Uterus (tissue), 4 donors: ENCODE results near the gene PSMB10. TPM values are rescaled to one million over a fixed set of nuclear protein-coding genes. Genes with fewer than 3 reads are reported as not detected.

Experiments used
- DNase-seq, 2 donors: peaks; one replicate each; pipeline ENCODE4 v3.0.0-alpha.2; 2019 to 2020
- H3K27ac ChIP-seq, 2 donors: fragments of 200-600 bp; sonication (generic); 1 replicate in 1 of 2; 2 replicates in 1 of 2; pipeline ENCODE4 v1.5.1; 2016 to 2018
- H3K27me3 ChIP-seq, 2 donors: fragments of 200-600 bp; sonication (generic); one replicate each; pipeline ENCODE4 v1.5.1; 2018 to 2019; ENCODE audit warnings: control low read depth in 1 of 2
- H3K36me3 ChIP-seq, 2 donors: fragments of 200-600 bp; sonication (generic); one replicate each; pipeline ENCODE4 v1.5.1; 2019; ENCODE audit warnings: control low read depth in 1 of 2
- H3K4me1 ChIP-seq, 2 donors: fragments of 200-600 bp; sonication (generic); one replicate each; pipeline ENCODE4 v1.5.1; 2018 to 2019; ENCODE audit warnings: control low read depth in 1 of 2
- H3K4me3 ChIP-seq, 2 donors: fragments of 200-600 bp; sonication (generic); 1 replicate in 1 of 2; 2 replicates in 1 of 2; pipeline ENCODE4 v1.5.1; 2018 to 2019; ENCODE audit warnings: mild to moderate bottlenecking in 1 of 2
- H3K9me3 ChIP-seq, 2 donors: fragments of 200-600 bp; sonication (generic); one replicate each; pipeline ENCODE4 v1.5.1; 2019; ENCODE audit warnings: control low read depth in 1 of 2
- CTCF ChIP-seq, 4 experiments: fragments of 200-600 bp in 2 of 4; fragments of 450-650 bp in 2 of 4; sonication (generic) in 2 of 4; IDR thresholded peaks; one replicate each; pipeline ENCODE4 v1.5.1; 2016 to 2019; ENCODE audit warnings: antibody characterized with exemption in 4 of 4, mild to moderate bottlenecking in 2 of 4, moderate library complexity in 1 of 4
- POLR2A ChIP-seq, 2 donors: fragments of 450-650 bp; IDR thresholded peaks; one replicate each; pipeline ENCODE4 v1.6.1; 2016; ENCODE audit warnings: antibody characterized with exemption in 2 of 2, mild to moderate bottlenecking in 1 of 2, moderate library complexity in 1 of 2
- intact Hi-C: fragments of 100-400 bp; cut with DNase I; formaldehyde crosslinking; loops from one replicate; pipeline ENCODE4 v1.15.1; 2023; ENCODE audit warnings: low total_unique reads
- total RNA-seq, 4 donors: library from RNA; depleted of rRNA in 3 of 4; stranded (reverse); fragments of >200 nt in 3 of 4; gene quantifications; one replicate each; pipeline versions ENCODE4 v1.1.0 to v1.2.4, GENCODE V29; 2014 to 2023
- donor health status: DM: yes; HTN: yes; CAD: no.

PSMB10 gene
- total RNA-seq, 4 donors from 2014 or later: 9.5 to 30.7 (median 15.3) TPM

GRCh38 chr16:67963292-67963661 lies 26.6 kb upstream of the PSMB10 start:
- Histone ChIP-seq H3K27me3 (no peaks in the 10 kb centered on the region), H3K4me1 (peaks cover 5 to 30% of the 10 kb centered on the region in 2 donors), H3K4me3 (no peak overlapping the region), H3K9me3 (no peaks in the 10 kb centered on the region), H3K36me3 (no peaks in the 10 kb centered on the region), H3K27ac (peak overlapping the region in 1 of 2 donors; percentile 22)
- no peak for DNase-seq
- intact Hi-C loops: no loop called here
- no peak for TF ChIP-seq POLR2A (IDR thresholded peaks at IDR 0.05)
- TF ChIP-seq CTCF (IDR thresholded peaks at IDR 0.05): no peak

GRCh38 chr16:67962135-67962534 lies 25.5 kb upstream of the PSMB10 start:
- Histone ChIP-seq H3K9me3 (no peaks in the 10 kb centered on the region), H3K4me3 (no peak overlapping the region), H3K36me3 (no peaks in the 10 kb centered on the region), H3K27ac (no peak overlapping the region), H3K27me3 (no peaks in the 10 kb centered on the region), H3K4me1 (peaks cover 5 to 30% of the 10 kb centered on the region in 2 donors)
- no peak for TF ChIP-seq POLR2A (IDR thresholded peaks at IDR 0.05)
- TF ChIP-seq CTCF (IDR thresholded peaks at IDR 0.05): no peak
- intact Hi-C loops: no loop called here
- DNase-seq: no peak

- Histone ChIP-seq H3K27me3 (no peaks in the 10 kb centered on the region), H3K9me3 (no peaks in the 10 kb centered on the region), H3K27ac (peak overlapping the region; percentile 2 to 11), H3K4me3 (no peak overlapping the region), H3K36me3 (no peaks in the 10 kb centered on the region), H3K4me1 (peaks cover 5 to 24% of the 10 kb centered on the region in 2 donors)
- TF ChIP-seq POLR2A (IDR thresholded peaks at IDR 0.05) (no peak), CTCF (IDR thresholded peaks at IDR 0.05) (no peak)
- no peak for DNase-seq
- intact Hi-C loops: no loop called here
Measured at GRCh38 chr16:67961551-67961957, 24.9 kb upstream of the PSMB10 start.

- intact Hi-C loops: no loop called here
- Histone ChIP-seq H3K36me3 (no peaks in the 10 kb centered on the region), H3K27me3 (no peaks in the 10 kb centered on the region), H3K9me3 (no peaks in the 10 kb centered on the region), H3K4me1 (peaks cover 3 to 21% of the 10 kb centered on the region in 2 donors), H3K4me3 (no peak overlapping the region), H3K27ac (peak overlapping the region; percentile 49 to 56)
- DNase-seq: peak in 1 of 2 donors; percentile 66
- TF ChIP-seq CTCF (IDR thresholded peaks at IDR 0.05) (no peak), POLR2A (IDR thresholded peaks at IDR 0.05) (no peak)
Measured at GRCh38 chr16:67959536-67960329, 23.1 kb upstream of the PSMB10 start.

GRCh38 chr16:67957622-67958021 lies 21.0 kb upstream of the PSMB10 start:
- Histone ChIP-seq H3K27ac (no peak overlapping the region), H3K9me3 (no peaks in the 10 kb centered on the region), H3K4me3 (no peak overlapping the region), H3K36me3 (no peaks in the 10 kb centered on the region), H3K4me1 (peaks cover 3 to 10% of the 10 kb centered on the region in 2 donors), H3K27me3 (no peaks in the 10 kb centered on the region)
- TF ChIP-seq CTCF (IDR thresholded peaks at IDR 0.05) (no peak), POLR2A (IDR thresholded peaks at IDR 0.05) (no peak)
- intact Hi-C loops: no loop called here
- DNase-seq: no peak
